PFSK-1 (cell line): Measurements from ENCODE around the gene CACNA1H.

ENCODE experiments used
- POLR2AphosphoS5 ChIP-seq: IDR thresholded peaks from 2 replicates; pipeline ENCODE4 v1.6.1; 2012; ENCODE audit warnings: low read depth, mild to moderate bottlenecking, control low read depth, low read length, moderate library complexity
- SIN3A ChIP-seq: IDR thresholded peaks from 2 replicates; pipeline ENCODE4 v1.6.1; 2012; ENCODE audit warnings: mild to moderate bottlenecking, low read length, moderate library complexity, borderline replicate concordance; ENCODE audit not compliant: insufficient read depth

- no peak for TF ChIP-seq SIN3A
- no peak for TF ChIP-seq POLR2AphosphoS5
Measured at GRCh38 chr16:1121009-1121408, 31.9 kb upstream of the CACNA1H start.
